GM23338 (cell line): ENCODE results near the gene GPC6. TPM values are rescaled to one million over a fixed set of nuclear protein-coding genes. Genes with fewer than 3 reads are reported as not detected.

Experiments used
- ATAC-seq: fragments of 200-7000 bp; cut with Tn5 transposase; 3 replicates; pipeline ENCODE4 v1.9.1; 2020
- DNase-seq: peaks from one replicate; pipeline ENCODE4 v3.0.0-alpha.2; 2015; ENCODE audit warnings: low spot score
- H2AFZ ChIP-seq: fragments of 200-600 bp; sonication (generic); 2 replicates; pipeline ENCODE4 v1.8.0; 2016; ENCODE audit warnings: antibody characterized with exemption, mild to moderate bottlenecking, moderate library complexity
- H3F3A ChIP-seq: fragments of 200-600 bp; sonication (generic); replicated peaks from 2 replicates; pipeline ENCODE4 v1.8.0; 2017; ENCODE audit warnings: antibody characterized with exemption, mixed run types, low read depth
- H3K27ac ChIP-seq: fragments of 200-600 bp; sonication (generic); 2 replicates; pipeline ENCODE4 v1.6.1; 2016; ENCODE audit warnings: low read depth
- H3K27me3 ChIP-seq: fragments of 200-600 bp; sonication (generic); 2 replicates; pipeline ENCODE4 v1.8.0; 2016; ENCODE audit warnings: mild to moderate bottlenecking, mixed run types, moderate library complexity; ENCODE audit not compliant: insufficient read depth
- H3K36me3 ChIP-seq: fragments of 200-600 bp; sonication (generic); 2 replicates; pipeline ENCODE4 v1.8.0; 2016; ENCODE audit warnings: mild to moderate bottlenecking; ENCODE audit not compliant: insufficient read depth
- H3K4me1 ChIP-seq: fragments of 200-600 bp; sonication (generic); 2 replicates; pipeline ENCODE4 v1.8.0; 2016; ENCODE audit warnings: mild to moderate bottlenecking, moderate library complexity; ENCODE audit not compliant: insufficient read depth
- H3K4me2 ChIP-seq: fragments of 200-600 bp; sonication (generic); 2 replicates; pipeline ENCODE4 v1.7.1; 2017; ENCODE audit warnings: mixed run types
- H3K4me3 ChIP-seq: fragments of 200-600 bp; sonication (generic); 2 replicates; pipeline ENCODE4 v1.6.1; 2016; ENCODE audit warnings: mixed run types
- H3K79me2 ChIP-seq: fragments of 200-600 bp; sonication (generic); replicated peaks from 2 replicates; pipeline ENCODE4 v1.8.0; 2017; ENCODE audit warnings: mild to moderate bottlenecking; ENCODE audit not compliant: insufficient read depth
- H3K9me2 ChIP-seq: fragments of 200-600 bp; sonication (generic); 2 replicates; pipeline ENCODE4 v1.8.0; 2017; ENCODE audit not compliant: insufficient read depth
- H4K20me1 ChIP-seq: fragments of 200-600 bp; sonication (generic); replicated peaks from 2 replicates; pipeline ENCODE4 v1.8.0; 2017; ENCODE audit warnings: mild to moderate bottlenecking; ENCODE audit not compliant: insufficient read depth
- H3K27ac Mint-ChIP-seq: 2 replicates; pipeline ENCODE4 v1.8.0; 2020; ENCODE audit warnings: inconsistent platforms, mild to moderate bottlenecking, moderate library complexity, mixed read lengths
- H3K27me3 Mint-ChIP-seq: 3 replicates; pipeline ENCODE4 v1.8.0; 2022; ENCODE audit warnings: low read depth, mild to moderate bottlenecking, moderate library complexity, mixed read lengths, inconsistent platforms; ENCODE audit not compliant: insufficient read depth, poor library complexity
- H3K36me3 Mint-ChIP-seq: 3 replicates; pipeline ENCODE4 v1.8.0; 2021; ENCODE audit warnings: low read depth, mild to moderate bottlenecking, inconsistent platforms, moderate library complexity, mixed read lengths
- H3K4me1 Mint-ChIP-seq: 3 replicates; pipeline ENCODE4 v1.8.0; 2020; ENCODE audit warnings: mild to moderate bottlenecking, inconsistent platforms, mixed read lengths
- H3K4me3 Mint-ChIP-seq: 3 replicates; pipeline ENCODE4 v1.8.0; 2021; ENCODE audit warnings: moderate library complexity, mild to moderate bottlenecking, inconsistent platforms, mixed read lengths
- H3K9me3 Mint-ChIP-seq: 3 replicates; pipeline ENCODE4 v1.8.0; 2020; ENCODE audit warnings: moderate library complexity, mild to moderate bottlenecking, inconsistent platforms, mixed read lengths
- CREB1 ChIP-seq: fragments of 250-450 bp; sonication (Bioruptor Pico); IDR thresholded peaks from 2 replicates; pipeline ENCODE4 v1.5.0; 2020; ENCODE audit warnings: low read depth, mild to moderate bottlenecking, moderate library complexity
- ETS1 ChIP-seq: IDR thresholded peaks from 2 replicates; pipeline ENCODE4 v1.6.1; 2016; ENCODE audit warnings: antibody characterized with exemption
- JUNB ChIP-seq: IDR thresholded peaks from one replicate; pipeline ENCODE4 v1.6.1; 2016; ENCODE audit warnings: antibody characterized with exemption; ENCODE audit not compliant: unreplicated experiment
- NANOG ChIP-seq: IDR thresholded peaks from 2 replicates; pipeline ENCODE4 v1.6.1; 2016; ENCODE audit warnings: antibody characterized with exemption, borderline replicate concordance
- POLR2AphosphoS5 ChIP-seq: IDR thresholded peaks from 2 replicates; pipeline ENCODE4 v1.6.1; 2016; ENCODE audit warnings: antibody characterized with exemption, low read depth
- REST ChIP-seq: IDR thresholded peaks from one replicate; pipeline ENCODE4 v1.6.1; 2018; ENCODE audit warnings: antibody characterized with exemption; ENCODE audit not compliant: unreplicated experiment
- ZNF331 ChIP-seq: fragments of 250-450 bp; sonication (Bioruptor Pico); IDR thresholded peaks from 2 replicates; pipeline ENCODE4 v1.5.0; 2020; ENCODE audit warnings: low read depth, mild to moderate bottlenecking, moderate library complexity
- polyA plus RNA-seq: library from polyadenylated mRNA; unstranded; fragments of >200 nt; fragmentation: Nextera tagmentation; extraction: Ambion mirVana; gene quantifications from 2 replicates; pipeline ENCODE4 v1.2.1, GENCODE V29; 2016
- total RNA-seq: library from RNA; depleted of rRNA; stranded (reverse); fragments of >200 nt; shearing (Covaris generic); gene quantifications from 2 replicates; pipeline ENCODE4 v1.2.3, GENCODE V29; 2014
- TF ChIP-seq, protein P1 (sequence below), 2 experiments: fragments of 200-600 bp in 1 of 2; sonication (generic) in 1 of 2; conservative IDR thresholded peaks; 2 replicates each; pipeline versions ENCODE4 v1.5.1 to v1.6.1; 2016 to 2017; ENCODE audit warnings: antibody characterized with exemption in 2 of 2, low read depth in 2 of 2, mild to moderate bottlenecking in 2 of 2, moderate library complexity in 1 of 2

Gene GPC6
- total and polyA plus RNA-seq, 2 experiments from 2014 or later: 6.4 to 28.6 TPM

- Histone ChIP-seq H3K79me2 (no peaks in the 10 kb centered on the region), H3K4me1 (no peaks in the 10 kb centered on the region), H4K20me1 (no peaks in the 10 kb centered on the region), H3K27me3 (no peaks in the 10 kb centered on the region), H3K4me3 (no peak overlapping the region), H2AFZ (no peak overlapping the region), H3K36me3 (no peaks in the 10 kb centered on the region), H3F3A (no peaks in the 10 kb centered on the region), H3K4me2 (no peak overlapping the region), H3K27ac (no peak overlapping the region), H3K9me2 (no peaks in the 10 kb centered on the region)
- no peaks in the 10 kb centered on the region for H3K9me3 Mint-ChIP-seq
- H3K4me3 Mint-ChIP-seq: no peak overlapping the region
- ATAC-seq: no peak
- TF ChIP-seq, protein P1, sequence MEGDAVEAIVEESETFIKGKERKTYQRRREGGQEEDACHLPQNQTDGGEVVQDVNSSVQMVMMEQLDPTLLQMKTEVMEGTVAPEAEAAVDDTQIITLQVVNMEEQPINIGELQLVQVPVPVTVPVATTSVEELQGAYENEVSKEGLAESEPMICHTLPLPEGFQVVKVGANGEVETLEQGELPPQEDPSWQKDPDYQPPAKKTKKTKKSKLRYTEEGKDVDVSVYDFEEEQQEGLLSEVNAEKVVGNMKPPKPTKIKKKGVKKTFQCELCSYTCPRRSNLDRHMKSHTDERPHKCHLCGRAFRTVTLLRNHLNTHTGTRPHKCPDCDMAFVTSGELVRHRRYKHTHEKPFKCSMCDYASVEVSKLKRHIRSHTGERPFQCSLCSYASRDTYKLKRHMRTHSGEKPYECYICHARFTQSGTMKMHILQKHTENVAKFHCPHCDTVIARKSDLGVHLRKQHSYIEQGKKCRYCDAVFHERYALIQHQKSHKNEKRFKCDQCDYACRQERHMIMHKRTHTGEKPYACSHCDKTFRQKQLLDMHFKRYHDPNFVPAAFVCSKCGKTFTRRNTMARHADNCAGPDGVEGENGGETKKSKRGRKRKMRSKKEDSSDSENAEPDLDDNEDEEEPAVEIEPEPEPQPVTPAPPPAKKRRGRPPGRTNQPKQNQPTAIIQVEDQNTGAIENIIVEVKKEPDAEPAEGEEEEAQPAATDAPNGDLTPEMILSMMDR (conservative IDR thresholded peaks at IDR 0.05; ENCODE audit: low read depth in 2 of 2): no peak
- no peak for TF ChIP-seq REST
- H3K27me3 Mint-ChIP-seq: peaks cover 1% of the 10 kb centered on the region
- no peaks in the 10 kb centered on the region for H3K36me3 Mint-ChIP-seq
- no peak overlapping the region for H3K27ac Mint-ChIP-seq
- H3K4me1 Mint-ChIP-seq: peaks cover 8% of the 10 kb centered on the region; the same call in 2 of the 3 replicates
- no peak for DNase-seq
These were observed 1012.5 kb downstream of the GPC6 start for GRCh38 chr13:94239135-94239534.

GRCh38 chr13:94242554-94242953 lies 1015.9 kb downstream of the GPC6 start:
- H3K9me2 ChIP-seq: no peaks in the 10 kb centered on the region
- H3K27me3 ChIP-seq: no peaks in the 10 kb centered on the region
- no peak overlapping the region for H3K27ac Mint-ChIP-seq
- no peak overlapping the region for H3K4me3 Mint-ChIP-seq
- H3K27ac ChIP-seq: no peak overlapping the region
- TF ChIP-seq JUNB (no peak), CREB1 (no peak), NANOG (no peak), ETS1 (no peak), POLR2AphosphoS5 (no peak), ZNF331 (CRISPR knock-in tag) (no peak)
- peaks cover 1% of the 10 kb centered on the region for H3K27me3 Mint-ChIP-seq
- no peaks in the 10 kb centered on the region for H3F3A ChIP-seq
- H3K79me2 ChIP-seq: no peaks in the 10 kb centered on the region
- H4K20me1 ChIP-seq: no peaks in the 10 kb centered on the region
- no peaks in the 10 kb centered on the region; the same call in 2 of the 3 replicates for H3K36me3 Mint-ChIP-seq
- H2AFZ ChIP-seq: no peak overlapping the region
- H3K4me1 ChIP-seq: no peaks in the 10 kb centered on the region
- no peaks in the 10 kb centered on the region for H3K36me3 ChIP-seq
- H3K4me2 ChIP-seq: no peak overlapping the region
- H3K4me3 ChIP-seq: no peak overlapping the region
- ATAC-seq (no peak), DNase-seq (no peak)
- no peaks in the 10 kb centered on the region; the same call in 2 of the 3 replicates for H3K4me1 Mint-ChIP-seq
- peaks cover 3% of the 10 kb centered on the region; the same call in 2 of the 3 replicates for H3K9me3 Mint-ChIP-seq
